Vagina (tissue), 2 donors: ENCODE results near the gene LINC01488. TPM values are rescaled to one million over a fixed set of nuclear protein-coding genes. Genes with fewer than 3 reads are reported as not detected.

Experiments
- DNase-seq, 2 donors: peaks; one replicate each; pipeline ENCODE4 v3.0.0-alpha.2; 2017; ENCODE audit errors: extremely low spot score in 2 of 2
- H3K27ac ChIP-seq: fragments of 200-600 bp; sonication (generic); one replicate; pipeline ENCODE4 v1.5.1; 2019
- H3K27me3 ChIP-seq: fragments of 200-600 bp; sonication (generic); one replicate; pipeline ENCODE4 v1.5.1; 2019
- H3K36me3 ChIP-seq, 2 donors: fragments of 200-600 bp; sonication (generic); one replicate each; pipeline ENCODE4 v1.5.1; 2017 to 2019
- H3K4me1 ChIP-seq: fragments of 200-600 bp; sonication (generic); one replicate; pipeline ENCODE4 v1.5.1; 2019
- H3K4me3 ChIP-seq, 2 donors: fragments of 200-600 bp; sonication (generic); 1 replicate in 1 of 2; 2 replicates in 1 of 2; pipeline ENCODE4 v1.5.1; 2016 to 2019
- H3K9me3 ChIP-seq: fragments of 200-600 bp; sonication (generic); one replicate; pipeline ENCODE4 v1.5.1; 2019
- CTCF ChIP-seq, 3 experiments: fragments of 450-650 bp in 2 of 3; fragments of 200-600 bp in 1 of 3; sonication (generic) in 1 of 3; IDR thresholded peaks; one replicate each; pipeline ENCODE4 v1.5.1; 2017 to 2019; ENCODE audit warnings: antibody characterized with exemption in 3 of 3, mild to moderate bottlenecking in 2 of 3, moderate library complexity in 2 of 3
- POLR2A ChIP-seq, 2 donors: fragments of 450-650 bp; IDR thresholded peaks; one replicate each; pipeline ENCODE4 v1.6.1; 2017; ENCODE audit warnings: antibody characterized with exemption in 2 of 2, mild to moderate bottlenecking in 2 of 2, moderate library complexity in 2 of 2
- POLR2AphosphoS5 ChIP-seq, 2 donors: sonication (generic); formaldehyde crosslinking; IDR thresholded peaks; one replicate each; pipeline ENCODE4 v1.9.0; 2017; ENCODE audit warnings: antibody characterized with exemption in 2 of 2, mild to moderate bottlenecking in 2 of 2, low read depth in 1 of 2; ENCODE audit not compliant: insufficient read depth in 1 of 2
- intact Hi-C: fragments of 100-400 bp; cut with DNase I; formaldehyde crosslinking; loops from one replicate; pipeline ENCODE4 v1.15.1; 2023
- total RNA-seq: library from RNA; depleted of rRNA; stranded (reverse); fragments of >200 nt; gene quantifications from one replicate; pipeline ENCODE4 v1.2.3, GENCODE V29; 2016

The LINC01488 gene
- total RNA-seq, 1 donor from 2014 or later: not detected

- TF ChIP-seq CTCF (IDR thresholded peaks at IDR 0.05): no peak
- TF ChIP-seq POLR2A (IDR thresholded peaks at IDR 0.05): no peak
- TF ChIP-seq POLR2AphosphoS5 (IDR thresholded peaks at IDR 0.05; ENCODE audit: insufficient read depth in 1 of 2, low read depth in 1 of 2): no peak
Observed at GRCh38 chr11:69454018-69454417, 27.4 kb upstream of the LINC01488 start.

GRCh38 chr11:69455969-69456368, 25.5 kb upstream of the LINC01488 start:
- Histone ChIP-seq H3K27ac (no peak overlapping the region), H3K4me3 (no peak overlapping the region), H3K9me3 (no peaks in the 10 kb centered on the region), H3K27me3 (no peaks in the 10 kb centered on the region), H3K36me3 (no peaks in the 10 kb centered on the region), H3K4me1 (no peaks in the 10 kb centered on the region)
- intact Hi-C loops: no loop called here
- DNase-seq: no peak
- no peak for TF ChIP-seq POLR2AphosphoS5 (IDR thresholded peaks at IDR 0.05; ENCODE audit: insufficient read depth in 1 of 2, low read depth in 1 of 2)
- no peak for TF ChIP-seq CTCF (IDR thresholded peaks at IDR 0.05)
- TF ChIP-seq POLR2A (IDR thresholded peaks at IDR 0.05): no peak

More at GRCh38 chr11:69454018-69454417, 27.4 kb upstream of the LINC01488 start:
- Histone ChIP-seq H3K4me3 (no peak overlapping the region), H3K27me3 (no peaks in the 10 kb centered on the region), H3K27ac (no peak overlapping the region), H3K36me3 (no peaks in the 10 kb centered on the region), H3K4me1 (peaks cover 13% of the 10 kb centered on the region), H3K9me3 (no peaks in the 10 kb centered on the region)
- intact Hi-C loops: no loop called here
- DNase-seq: no peak

DNA sequence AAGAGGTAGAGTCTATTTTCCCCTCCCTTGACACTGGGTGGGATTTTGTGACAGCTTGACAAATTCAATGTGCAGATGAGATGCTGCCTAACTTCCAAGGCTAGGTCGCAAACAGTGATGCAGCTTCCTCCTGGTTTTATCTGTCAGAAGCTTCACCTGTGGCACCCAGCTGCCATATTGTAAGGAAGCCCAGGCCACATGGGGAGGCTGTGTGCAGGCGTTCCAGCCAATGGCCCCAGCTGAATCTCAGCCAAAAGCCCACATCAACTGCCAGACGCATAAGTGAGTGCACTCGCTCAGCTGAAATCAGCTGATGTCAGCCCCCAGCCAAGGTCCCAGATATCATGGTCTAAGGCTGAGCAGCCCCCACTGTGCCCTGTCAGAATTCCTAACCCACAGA, 24.8 kb upstream of the LINC01488 start:
- peaks cover 3% of the 10 kb centered on the region for H3K9me3 ChIP-seq
- no peak overlapping the region for H3K4me3 ChIP-seq
- H3K27ac ChIP-seq: no peak overlapping the region
- H3K27me3 ChIP-seq: no peaks in the 10 kb centered on the region
- DNase-seq: no peak
- no peaks in the 10 kb centered on the region for H3K36me3 ChIP-seq
- intact Hi-C loops: no loop called here
- no peaks in the 10 kb centered on the region for H3K4me1 ChIP-seq
- no peak for TF ChIP-seq POLR2A (IDR thresholded peaks at IDR 0.05)
- TF ChIP-seq CTCF (IDR thresholded peaks at IDR 0.05): no peak
- TF ChIP-seq POLR2AphosphoS5 (IDR thresholded peaks at IDR 0.05; ENCODE audit: insufficient read depth in 1 of 2, low read depth in 1 of 2): no peak

DNA sequence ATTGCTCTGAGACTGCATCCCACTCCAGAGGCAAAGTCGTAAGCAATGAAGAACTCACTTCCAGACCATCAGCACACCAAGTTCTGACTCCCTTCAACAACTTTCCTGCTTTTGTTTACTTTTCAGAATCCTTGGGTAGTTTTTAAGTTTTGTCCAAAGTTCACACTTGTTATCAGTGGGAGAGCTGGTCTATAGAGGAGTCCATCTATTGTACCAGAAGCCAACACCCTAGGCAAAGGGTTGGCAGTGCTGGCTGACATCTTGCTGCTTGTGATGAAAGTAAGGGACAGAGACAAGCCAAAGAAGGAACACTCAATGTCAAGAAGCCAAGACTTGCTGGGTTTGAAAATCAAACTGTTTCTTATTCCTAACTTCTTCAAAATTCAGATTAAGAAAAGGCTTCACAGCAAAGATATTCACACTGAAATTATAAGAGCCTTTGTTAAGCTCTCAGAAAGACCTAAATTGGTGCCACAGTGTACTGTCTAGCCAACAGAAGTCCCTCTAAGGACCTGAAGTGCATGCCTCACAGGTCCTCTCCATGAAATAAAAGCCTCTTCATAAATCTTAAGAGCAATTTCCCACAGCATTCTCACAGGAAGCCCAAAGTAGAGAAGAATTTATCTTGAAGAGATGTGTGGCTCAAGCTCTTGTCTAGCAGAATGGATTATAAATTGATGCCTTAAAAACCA, 21.5 kb upstream of the LINC01488 start:
- DNase-seq: no peak
- H3K4me3 ChIP-seq: no peak overlapping the region
- TF ChIP-seq POLR2A (IDR thresholded peaks at IDR 0.05): no peak
- no peak for TF ChIP-seq POLR2AphosphoS5 (IDR thresholded peaks at IDR 0.05; ENCODE audit: insufficient read depth in 1 of 2, low read depth in 1 of 2)
- TF ChIP-seq CTCF (IDR thresholded peaks at IDR 0.05): no peak
- no peaks in the 10 kb centered on the region for H3K27me3 ChIP-seq
- H3K9me3 ChIP-seq: peaks cover 3% of the 10 kb centered on the region
- H3K36me3 ChIP-seq: no peaks in the 10 kb centered on the region
- intact Hi-C loops: no loop called here
- no peak overlapping the region for H3K27ac ChIP-seq
- peaks cover 23% of the 10 kb centered on the region for H3K4me1 ChIP-seq

DNA sequence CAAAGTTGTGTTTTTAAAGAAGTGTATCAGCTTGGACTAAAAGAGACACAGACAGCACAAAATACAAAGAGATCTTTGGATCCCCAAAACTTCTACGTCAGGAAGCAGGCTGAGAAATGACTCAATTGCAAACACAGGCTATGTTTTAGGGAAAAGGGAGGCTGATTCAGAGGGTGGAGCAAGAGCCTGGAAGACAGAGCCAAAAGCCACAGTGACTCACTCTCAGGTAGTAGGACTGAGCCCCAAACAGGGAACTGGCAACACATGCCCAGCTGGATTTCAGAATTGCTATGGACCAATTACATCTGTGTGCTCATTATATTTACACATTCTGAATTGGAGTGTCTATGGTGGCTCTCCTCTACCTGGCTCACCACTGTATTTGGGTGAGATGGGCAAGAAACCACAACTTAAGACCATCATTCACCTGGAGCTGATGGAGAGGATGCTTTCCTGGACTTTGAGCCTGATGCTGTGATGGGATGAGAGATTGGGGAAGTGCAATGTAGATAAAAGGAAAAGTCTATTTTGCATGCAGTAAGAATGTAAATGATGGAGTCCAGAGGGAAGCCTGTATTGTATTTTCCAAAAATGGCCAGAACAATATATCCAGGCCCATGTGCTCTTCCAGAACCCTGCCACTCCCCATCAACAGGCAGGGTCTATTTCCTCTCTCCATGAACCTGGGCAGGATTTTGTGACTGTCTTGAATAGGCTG, 20.8 kb upstream of the LINC01488 start:
- intact Hi-C loops: no loop called here
- Histone ChIP-seq H3K27ac (no peak overlapping the region), H3K27me3 (no peaks in the 10 kb centered on the region), H3K36me3 (no peaks in the 10 kb centered on the region), H3K4me3 (no peak overlapping the region), H3K9me3 (peaks cover 3% of the 10 kb centered on the region), H3K4me1 (peaks cover 23% of the 10 kb centered on the region)
- TF ChIP-seq POLR2AphosphoS5 (IDR thresholded peaks at IDR 0.05; ENCODE audit: insufficient read depth in 1 of 2, low read depth in 1 of 2): peak in 1 of 2 donors; percentile 20
- TF ChIP-seq POLR2A (IDR thresholded peaks at IDR 0.05): no peak
- no peak for DNase-seq
